WTC11 (cell line): ENCODE data around the gene NPAS2. TPM values are rescaled to one million over a fixed set of nuclear protein-coding genes. Genes with fewer than 3 reads are reported as not detected.
A peak's percentile ranks its signal among the peaks of the same experiment; 100 is the strongest.

Experiments used
- ATAC-seq: fragments of 200-7000 bp; cut with Tn5 transposase; 2 replicates; pipeline ENCODE4 v1.10.0; 2021; ENCODE audit warnings: mild to moderate bottlenecking, moderate library complexity
- CTCF ChIA-PET: fragments of 300-600 bp; sonication (Branson Sonifier 250); formaldehyde crosslinking; loops from one replicate; lab custom pipeline; 2021; ENCODE audit warnings: antibody characterized with exemption; lab: Charles Lee
- POLR2A ChIA-PET: fragments of 350-600 bp; sonication (Branson Sonifier 250); formaldehyde crosslinking; loops from one replicate; lab custom pipeline; 2021; ENCODE audit warnings: antibody characterized with exemption; lab: Charles Lee
- DNase-seq: peaks from one replicate; pipeline ENCODE4 v3.0.0; 2021; ENCODE audit warnings: low spot score
- H3K27ac Mint-ChIP-seq: 2 replicates; pipeline ENCODE4 v1.8.0; 2021; ENCODE audit warnings: mixed read lengths
- H3K27me3 Mint-ChIP-seq: 2 replicates; pipeline ENCODE4 v1.8.0; 2021; ENCODE audit warnings: low read depth, mild to moderate bottlenecking, moderate library complexity, mixed read lengths
- H3K36me3 Mint-ChIP-seq: 2 replicates; pipeline ENCODE4 v1.8.0; 2021; ENCODE audit warnings: mixed read lengths
- H3K4me1 Mint-ChIP-seq: 2 replicates; pipeline ENCODE4 v1.8.0; 2022; ENCODE audit warnings: mixed read lengths
- H3K4me3 Mint-ChIP-seq: 2 replicates; pipeline ENCODE4 v1.8.0; 2021; ENCODE audit warnings: mild to moderate bottlenecking, moderate library complexity, mixed read lengths
- H3K9me3 Mint-ChIP-seq: 2 replicates; pipeline ENCODE4 v1.8.0; 2021; ENCODE audit warnings: mixed read lengths
- ARID4B ChIP-seq: sonication (generic); formaldehyde crosslinking; IDR thresholded peaks from 2 replicates; pipeline ENCODE4 v1.8.0; 2023; ENCODE audit warnings: missing genetic modification reagents, mild to moderate bottlenecking, borderline replicate concordance
- ATF2 ChIP-seq: sonication (generic); formaldehyde crosslinking; IDR thresholded peaks from 2 replicates; pipeline ENCODE4 v1.8.1; 2022; ENCODE audit warnings: low read depth, missing genetic modification reagents, borderline replicate concordance
- EMX1 ChIP-seq: fragments of 250-450 bp; sonication (Bioruptor Pico); IDR thresholded peaks from 2 replicates; pipeline ENCODE4 v1.8.0; 2021; ENCODE audit warnings: mild to moderate bottlenecking
- ESRRA ChIP-seq: sonication (generic); formaldehyde crosslinking; IDR thresholded peaks from 2 replicates; pipeline ENCODE4 v1.8.1; 2022; ENCODE audit warnings: mild to moderate bottlenecking, missing genetic modification reagents, borderline replicate concordance
- FOXP1 ChIP-seq: sonication (generic); formaldehyde crosslinking; IDR thresholded peaks from 2 replicates; pipeline ENCODE4 v1.8.0; 2022; ENCODE audit warnings: missing genetic modification reagents, mild to moderate bottlenecking, moderate library complexity, borderline replicate concordance
- FOXP4 ChIP-seq: sonication (generic); formaldehyde crosslinking; IDR thresholded peaks from 2 replicates; pipeline ENCODE4 v1.8.0; 2022; ENCODE audit warnings: mild to moderate bottlenecking, missing genetic modification reagents
- IRF2 ChIP-seq: sonication (generic); formaldehyde crosslinking; IDR thresholded peaks from 2 replicates; pipeline ENCODE4 v1.8.0; 2022; ENCODE audit warnings: low read depth, missing genetic modification reagents, borderline replicate concordance
- JUN ChIP-seq: sonication (generic); formaldehyde crosslinking; IDR thresholded peaks from 2 replicates; pipeline ENCODE4 v1.8.0; 2023; ENCODE audit warnings: mild to moderate bottlenecking, missing genetic modification reagents
- NFATC4 ChIP-seq: fragments of 250-450 bp; sonication (Bioruptor Pico); IDR thresholded peaks from 2 replicates; pipeline ENCODE4 v1.9.0; 2021; ENCODE audit warnings: mild to moderate bottlenecking
- NR2C2 ChIP-seq: sonication (generic); formaldehyde crosslinking; IDR thresholded peaks from 2 replicates; pipeline ENCODE4 v1.8.0; 2022; ENCODE audit warnings: mild to moderate bottlenecking, missing genetic modification reagents
- NR3C1 ChIP-seq: sonication (generic); formaldehyde crosslinking; conservative IDR thresholded peaks from 2 replicates; pipeline ENCODE4 v1.8.1; 2023; ENCODE audit warnings: low read depth, mild to moderate bottlenecking, missing genetic modification reagents
- RORB ChIP-seq: fragments of 250-450 bp; sonication (Bioruptor Pico); IDR thresholded peaks from 2 replicates; pipeline ENCODE4 v1.9.0; 2021; ENCODE audit warnings: mild to moderate bottlenecking
- STAT6 ChIP-seq: sonication (generic); formaldehyde crosslinking; conservative IDR thresholded peaks from 2 replicates; pipeline ENCODE4 v1.8.1; 2023; ENCODE audit warnings: mild to moderate bottlenecking, low read depth, missing genetic modification reagents, moderate library complexity
- TEAD1 ChIP-seq: sonication (generic); formaldehyde crosslinking; IDR thresholded peaks from 2 replicates; pipeline ENCODE4 v1.8.0; 2022; ENCODE audit warnings: mild to moderate bottlenecking, missing genetic modification reagents
- TEAD4 ChIP-seq: sonication (generic); formaldehyde crosslinking; IDR thresholded peaks from 2 replicates; pipeline ENCODE4 v1.8.0; 2022; ENCODE audit warnings: mild to moderate bottlenecking, missing genetic modification reagents
- USF2 ChIP-seq: sonication (generic); formaldehyde crosslinking; IDR thresholded peaks from 2 replicates; pipeline ENCODE4 v1.8.1; 2023; ENCODE audit warnings: mild to moderate bottlenecking, missing genetic modification reagents, moderate library complexity
- ZNF138 ChIP-seq: sonication (generic); formaldehyde crosslinking; conservative IDR thresholded peaks from 2 replicates; pipeline ENCODE4 v1.8.1; 2022; ENCODE audit warnings: mild to moderate bottlenecking, moderate library complexity, missing genetic modification reagents
- ZNF317 ChIP-seq: sonication (generic); formaldehyde crosslinking; IDR thresholded peaks from 2 replicates; pipeline ENCODE4 v1.8.1; 2023; ENCODE audit warnings: low read depth, mild to moderate bottlenecking, moderate library complexity, missing genetic modification reagents, borderline replicate concordance
- ZNF425 ChIP-seq: fragments of 250-450 bp; sonication (Bioruptor Pico); conservative IDR thresholded peaks from 2 replicates; pipeline ENCODE4 v1.9.0; 2021; ENCODE audit warnings: mild to moderate bottlenecking
- ZSCAN18 ChIP-seq: fragments of 250-450 bp; sonication (Bioruptor Pico); IDR thresholded peaks from 2 replicates; pipeline ENCODE4 v2.1.2; 2022; ENCODE audit warnings: mild to moderate bottlenecking, moderate library complexity
- total RNA-seq: library from RNA; stranded (reverse); gene quantifications from 3 replicates; pipeline ENCODE4 v1.2.3, GENCODE V29; 2021

Gene NPAS2
- total RNA-seq, 1 experiment from 2014 or later: 2.6 TPM

- CTCF ChIA-PET: no interaction called here
- POLR2A ChIA-PET: no interaction called here
- no peak for ATAC-seq
- no peaks in the 10 kb centered on the region for H3K9me3 Mint-ChIP-seq
- no peaks in the 10 kb centered on the region for H3K27me3 Mint-ChIP-seq
- no peak for DNase-seq
- no peak overlapping the region for H3K4me3 Mint-ChIP-seq
- peak overlapping the region; percentile 48; the same call in 1 of the 2 replicates for H3K27ac Mint-ChIP-seq
- no peaks in the 10 kb centered on the region for H3K36me3 Mint-ChIP-seq
- peaks cover 25% of the 10 kb centered on the region for H3K4me1 Mint-ChIP-seq
- TF ChIP-seq NFATC4 (CRISPR knock-in tag) (no peak), ARID4B (CRISPR knock-in tag) (no peak), JUN (CRISPR knock-in tag) (no peak), EMX1 (no peak), FOXP1 (CRISPR knock-in tag) (no peak), NR3C1 (CRISPR knock-in tag) (no peak), USF2 (CRISPR knock-in tag) (no peak), ZSCAN18 (no peak)
Observed at GRCh38 chr2:100981011-100981410, 161.1 kb downstream of the NPAS2 start.

GRCh38 chr2:100982431-100982861 lies 162.5 kb downstream of the NPAS2 start:
- H3K36me3 Mint-ChIP-seq: no peaks in the 10 kb centered on the region
- ChIA-PET POLR2A (no interaction called here), CTCF (interaction anchor here (1.6 to 2.1 kb wide), 5 partner anchors 31 to 388 kb away, joined by 3 to 9 read pairs (median 7); no protein-coding TSS in a partner anchor)
- ATAC-seq: peak; percentile 65
- H3K27ac Mint-ChIP-seq: no peak overlapping the region
- no peak for DNase-seq
- no peak overlapping the region for H3K4me3 Mint-ChIP-seq
- H3K27me3 Mint-ChIP-seq: no peaks in the 10 kb centered on the region
- peaks cover 25% of the 10 kb centered on the region for H3K4me1 Mint-ChIP-seq
- H3K9me3 Mint-ChIP-seq: no peaks in the 10 kb centered on the region
- TF ChIP-seq TEAD4 (CRISPR knock-in tag) (no peak), FOXP4 (CRISPR knock-in tag) (no peak), TEAD1 (no peak), STAT6 (CRISPR knock-in tag) (no peak), ATF2 (CRISPR knock-in tag) (no peak), RORB (no peak), IRF2 (no peak), ZNF425 (CRISPR knock-in tag) (no peak), ZNF317 (no peak), ESRRA (CRISPR knock-in tag) (no peak), NR3C1 (CRISPR knock-in tag) (no peak), ZNF138 (CRISPR knock-in tag) (no peak), NR2C2 (no peak)
